PFSK-1 (cell line): ENCODE measurements around the gene KMT2E.

Experiments used
- FOXP2 ChIP-seq: optimal IDR thresholded peaks from 2 replicates; pipeline ENCODE3; 2011; ENCODE audit warnings: borderline replicate concordance, control low read depth, inconsistent platforms; ENCODE audit not compliant: insufficient read depth; ENCODE audit errors: extremely low read length, extremely low read depth
- POLR2AphosphoS5 ChIP-seq: IDR thresholded peaks from 2 replicates; pipeline ENCODE4 v1.6.1; 2012; ENCODE audit warnings: low read depth, mild to moderate bottlenecking, control low read depth, low read length, moderate library complexity
- REST ChIP-seq, 2 experiments: IDR thresholded peaks; 2 replicates each; pipeline versions ENCODE4 v1.6.1 to v1.8.0; 2011 to 2012; ENCODE audit warnings: low read depth in 2 of 2, low read length in 2 of 2, control low read depth in 1 of 2, inconsistent platforms in 1 of 2, mild to moderate bottlenecking in 1 of 2, moderate library complexity in 1 of 2; ENCODE audit not compliant: insufficient read depth in 1 of 2
- SIN3A ChIP-seq: IDR thresholded peaks from 2 replicates; pipeline ENCODE4 v1.6.1; 2012; ENCODE audit warnings: mild to moderate bottlenecking, low read length, moderate library complexity, borderline replicate concordance; ENCODE audit not compliant: insufficient read depth
- TAF1 ChIP-seq: IDR thresholded peaks from 2 replicates; pipeline ENCODE4 v1.6.1; 2012; ENCODE audit warnings: low read length, control low read depth, borderline replicate concordance; ENCODE audit not compliant: insufficient read depth

Gene KMT2E

DNA sequence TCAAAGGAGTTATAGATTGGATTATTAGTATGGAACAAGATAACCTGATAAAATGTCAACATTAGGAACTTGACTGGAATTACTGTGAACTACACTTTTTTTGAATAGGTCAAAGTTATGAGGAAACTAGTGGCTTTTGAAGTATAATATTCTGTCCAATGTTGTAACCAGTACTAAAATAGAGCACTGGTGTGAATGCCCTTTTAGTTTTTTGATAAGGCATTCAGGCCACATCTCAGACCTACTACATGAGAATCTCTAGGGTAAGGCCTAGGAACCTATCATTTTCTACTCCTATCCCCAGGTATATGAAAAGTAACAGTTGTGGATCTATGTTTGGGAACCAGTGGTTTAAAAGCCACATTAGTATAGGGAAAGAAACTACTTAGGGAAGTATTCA lies 16.4 kb downstream of the KMT2E start:
- TF ChIP-seq SIN3A (no peak), REST (IDR thresholded peaks at IDR 0.05; ENCODE audit: insufficient read depth in 1 of 2, low read depth in 2 of 2, low read length in 2 of 2) (no peak), TAF1 (no peak), FOXP2 (no peak), POLR2AphosphoS5 (no peak)

DNA sequence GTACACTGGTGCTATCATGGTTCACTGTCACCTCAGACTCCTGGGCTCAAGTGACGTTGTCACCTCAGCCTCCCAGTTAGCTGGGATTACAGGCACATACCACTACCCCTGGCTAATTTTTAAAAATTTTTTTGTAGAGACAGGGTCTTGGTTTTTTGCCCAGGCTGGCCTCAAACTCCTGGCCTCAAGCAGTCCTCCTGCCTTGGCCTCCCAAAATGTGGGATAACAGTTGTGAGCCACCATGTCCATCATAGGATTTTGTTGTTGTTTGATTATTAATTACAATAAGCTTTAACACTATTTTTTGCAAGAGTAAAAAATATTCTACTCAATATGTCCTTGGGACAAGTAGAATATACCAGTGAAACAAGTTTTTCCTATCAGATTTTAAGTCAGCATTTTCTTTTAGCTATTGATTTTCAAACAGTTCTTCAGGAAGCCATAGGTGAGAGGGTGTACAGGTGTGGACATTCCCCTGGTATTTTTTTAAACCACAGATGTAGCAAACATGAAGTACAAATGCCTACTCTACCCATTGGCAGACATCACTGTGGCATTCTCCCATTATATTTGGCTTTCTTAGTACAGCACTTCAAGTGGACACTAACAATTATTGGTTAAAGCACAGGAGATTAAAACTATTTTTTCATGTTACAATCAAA lies 18.7 kb downstream of the KMT2E start:
- no peak for TF ChIP-seq POLR2AphosphoS5
- TF ChIP-seq REST (IDR thresholded peaks at IDR 0.05; ENCODE audit: insufficient read depth in 1 of 2, low read depth in 2 of 2, low read length in 2 of 2): no peak
- no peak for TF ChIP-seq FOXP2
- TF ChIP-seq TAF1: no peak
- no peak for TF ChIP-seq SIN3A

DNA sequence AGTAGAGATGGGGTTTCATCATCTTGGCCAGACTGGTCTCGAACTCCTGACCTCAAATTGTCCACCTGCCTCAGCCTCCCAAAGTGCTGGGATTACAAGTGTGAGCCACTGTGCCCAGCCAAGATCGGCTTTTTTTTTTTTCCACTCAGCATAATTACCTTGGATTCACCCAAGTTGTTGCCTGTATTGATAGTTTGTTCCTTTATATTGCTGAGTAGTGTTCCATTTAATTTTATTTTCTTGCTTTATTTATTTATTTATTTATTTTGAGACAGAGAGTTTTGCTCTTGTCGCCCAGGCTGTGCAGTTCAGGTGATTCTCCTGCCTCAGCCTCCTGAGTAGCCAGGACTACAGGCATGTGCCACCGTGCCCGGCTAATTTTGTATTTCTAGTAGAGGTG lies 21.3 kb downstream of the KMT2E start:
- TF ChIP-seq REST (IDR thresholded peaks at IDR 0.05; ENCODE audit: insufficient read depth in 1 of 2, low read depth in 2 of 2, low read length in 2 of 2) (no peak), TAF1 (no peak), FOXP2 (no peak), SIN3A (no peak), POLR2AphosphoS5 (no peak)

GRCh38 chr7:105036217-105037168 lies 22.5 kb downstream of the KMT2E start:
- TF ChIP-seq FOXP2 (no peak), POLR2AphosphoS5 (no peak), TAF1 (no peak), REST (IDR thresholded peaks at IDR 0.05; ENCODE audit: insufficient read depth in 1 of 2, low read depth in 2 of 2, low read length in 2 of 2) (no peak), SIN3A (no peak)
